Stromal cell of bone marrow (primary cell): ENCODE data around the gene ANAPC10.
A peak's percentile ranks its signal among the peaks of the same experiment; 100 is the strongest.
"Not testable (repeated sequence)": the region's sequence is repeated elsewhere in the genome, so short reads cannot be mapped to it uniquely, and the experiment has no call there.

Source experiments
- DNase-seq: peaks from one replicate; pipeline ENCODE4 v3.0.0-alpha.2; 2012; ENCODE audit warnings: low read depth

The ANAPC10 gene

GRCh38 chr4:145097821-145098674 is at the start of gene ANAPC10, which contains the start of gene ABCE1:
Gene ANAPC10 (minus strand): TSS chr4:145098196. CDS start chr4:145096099, 2,097 bp downstream.
Gene ABCE1 (plus strand): TSS chr4:145098311. CDS start chr4:145104413, 6,102 bp downstream.
- DNase-seq: peak; percentile 97

GRCh38 chr4:145136219-145136618 is 38.2 kb upstream of the ANAPC10 start:
- DNase-seq: not testable (repeated sequence)

- DNase-seq: no peak
Observed at GRCh38 chr4:145132511-145133098, 34.6 kb upstream of the ANAPC10 start.

- no peak for DNase-seq
Observed at GRCh38 chr4:145131848-145132247, 33.9 kb upstream of the ANAPC10 start.

GRCh38 chr4:145130788-145131399 is 32.9 kb upstream of the ANAPC10 start:
- DNase-seq: peak; percentile 50

- DNase-seq: no peak
Observed at GRCh38 chr4:145130130-145130529, 32.1 kb upstream of the ANAPC10 start.

- no peak for DNase-seq
Observed at GRCh38 chr4:145125396-145125795, 27.4 kb upstream of the ANAPC10 start.

- DNase-seq: no peak
Observed at GRCh38 chr4:145108128-145108527, 10.1 kb upstream of the ANAPC10 start.

- DNase-seq: no peak
Observed at GRCh38 chr4:145107126-145107525, 9.1 kb upstream of the ANAPC10 start.

GRCh38 chr4:145103496-145103895 is 5.5 kb upstream of the ANAPC10 start:
- no peak for DNase-seq

GRCh38 chr4:145102619-145103018 is 4.6 kb upstream of the ANAPC10 start:
- no peak for DNase-seq

- peak; percentile 18 for DNase-seq
Observed at GRCh38 chr4:145101091-145101490, 3.1 kb upstream of the ANAPC10 start.

GRCh38 chr4:145099653-145100052 is 1.7 kb upstream of the ANAPC10 start:
- DNase-seq: no peak

- DNase-seq: peak; percentile 30
Observed at GRCh38 chr4:145098675-145099037, 660 bp upstream of the ANAPC10 start.

GRCh38 chr4:145097331-145097820 is 620 bp downstream of the ANAPC10 start:
- no peak for DNase-seq

GRCh38 chr4:145093638-145094037 is 4.4 kb downstream of the ANAPC10 start:
- DNase-seq: no peak

GRCh38 chr4:145090380-145090779 is 7.6 kb downstream of the ANAPC10 start:
- DNase-seq: no peak

- no peak for DNase-seq
Observed at GRCh38 chr4:145083891-145084605, 13.9 kb downstream of the ANAPC10 start.

- DNase-seq: no peak
Observed at GRCh38 chr4:145081756-145082155, 16.2 kb downstream of the ANAPC10 start.

- no peak for DNase-seq
Observed at GRCh38 chr4:145076469-145076855, 21.5 kb downstream of the ANAPC10 start.

GRCh38 chr4:145075742-145076468 is 22.1 kb downstream of the ANAPC10 start:
- DNase-seq: no peak
